HG02588 (cell line): Measurements from ENCODE around the gene SFXN5.
A peak's percentile ranks its signal among the peaks of the same experiment; 100 is the strongest.
"Not testable (repeated sequence)": the region's sequence is repeated elsewhere in the genome, so short reads cannot be mapped to it uniquely, and the experiment has no call there.

Experiments used
- ATAC-seq: cut with Tn5 transposase; IDR thresholded peaks from one replicate; pipeline ENCODE4 v1.9.1; 2021; ENCODE audit warnings: mild to moderate bottlenecking, moderate library complexity; ENCODE audit not compliant: unreplicated experiment

Gene SFXN5

GRCh38 chr2:73071360-73072128, at the start of gene SFXN5:
SFXN5 (minus strand) TSS chr2:73071712; CDS start chr2:73071705, 7 bp downstream.
- ATAC-seq, result peak; percentile 91

DNA sequence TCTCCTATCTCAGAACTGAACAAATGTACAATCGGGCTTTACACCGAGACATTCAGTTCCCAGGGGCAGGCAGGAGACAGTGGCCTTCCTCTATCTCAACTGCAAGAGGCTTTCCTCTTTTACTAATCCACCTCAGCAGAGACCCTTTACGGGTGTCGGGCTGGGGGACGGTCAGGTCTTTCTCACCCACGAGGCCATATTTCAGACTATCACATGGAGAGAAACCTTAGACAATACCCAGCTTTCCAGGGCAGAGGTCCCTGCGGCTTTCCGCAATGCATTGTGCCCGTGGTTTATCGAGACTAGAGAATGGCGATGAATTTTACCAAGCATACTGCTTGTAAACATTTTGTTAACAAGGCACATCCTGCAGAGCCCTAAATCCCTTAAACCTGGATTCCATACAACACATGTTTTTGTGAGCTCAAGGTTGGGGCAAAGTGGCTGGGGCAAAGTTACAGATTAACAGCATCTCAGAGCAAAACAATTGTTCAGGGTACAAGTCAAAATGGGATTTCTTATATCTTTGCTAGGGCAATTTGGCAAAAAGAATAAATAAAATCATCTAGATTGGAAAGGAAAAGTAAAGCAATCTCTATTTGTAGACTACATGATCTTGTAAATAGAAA, 48.2 kb upstream of the SFXN5 start:
- not testable (repeated sequence) for ATAC-seq

GRCh38 chr2:73117441-73117840, 45.9 kb upstream of the SFXN5 start:
- no peak for ATAC-seq

- no peak for ATAC-seq
Observed at GRCh38 chr2:73116182-73116960, 44.9 kb upstream of the SFXN5 start.

- no peak for ATAC-seq
Observed at GRCh38 chr2:73114273-73114867, 42.9 kb upstream of the SFXN5 start.

- peak; percentile 76 for ATAC-seq
Observed at GRCh38 chr2:73112913-73113854, 41.7 kb upstream of the SFXN5 start, which contains the start of gene RAB11FIP5. RAB11FIP5 (minus strand) TSS chr2:73112948; CDS start chr2:73112777, 171 bp downstream.

GRCh38 chr2:73112026-73112912, 40.8 kb upstream of the SFXN5 start:
- ATAC-seq, result peak; percentile 22

DNA sequence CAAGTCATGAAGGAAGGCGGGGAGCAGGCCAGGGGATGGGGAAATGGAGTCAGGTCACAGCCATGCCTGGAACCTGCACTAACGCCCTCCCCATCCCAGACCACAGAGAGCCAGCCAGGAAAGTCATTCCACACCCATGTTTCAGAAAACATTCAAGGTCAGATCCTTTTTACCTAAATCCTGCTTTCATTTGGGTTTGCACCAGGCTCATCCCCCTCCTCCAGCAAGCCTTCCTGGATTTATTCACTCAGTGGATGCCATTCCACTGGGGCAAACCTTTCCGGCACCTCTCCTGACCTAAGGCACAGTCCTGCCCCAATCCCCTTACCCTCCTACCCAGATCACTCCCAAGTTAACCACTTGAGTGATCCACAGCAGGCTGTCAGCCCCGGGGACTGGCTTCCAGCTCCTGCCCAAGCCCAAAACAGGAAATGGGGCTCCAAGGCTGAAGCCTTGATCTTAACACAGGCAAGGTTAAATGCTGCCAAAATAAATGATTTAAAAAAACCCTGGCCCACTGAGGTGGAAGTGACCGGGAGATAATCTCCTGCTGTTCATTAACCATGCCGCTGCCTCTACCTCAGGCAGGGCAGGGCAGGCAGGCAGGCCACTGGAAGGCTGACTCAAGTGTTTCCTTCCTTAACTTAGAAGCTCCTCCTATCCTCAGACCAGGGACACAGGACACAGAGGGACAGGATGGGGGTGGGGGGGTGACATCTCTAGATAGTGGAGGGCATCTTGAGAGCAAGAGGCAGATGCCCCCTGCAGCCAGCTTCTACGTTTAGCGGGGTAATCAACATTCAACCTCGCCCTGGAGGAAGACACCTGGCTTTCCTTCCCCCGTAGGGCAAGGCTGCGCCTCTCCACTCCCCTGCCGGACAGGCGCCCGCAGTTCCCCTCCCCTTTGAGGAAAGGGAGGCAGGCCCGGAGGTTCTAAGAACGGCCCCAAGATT, 39.8 kb upstream of the SFXN5 start:
- ATAC-seq, result no peak

- ATAC-seq, result no peak
Observed at GRCh38 chr2:73110168-73111072, 38.9 kb upstream of the SFXN5 start.

DNA sequence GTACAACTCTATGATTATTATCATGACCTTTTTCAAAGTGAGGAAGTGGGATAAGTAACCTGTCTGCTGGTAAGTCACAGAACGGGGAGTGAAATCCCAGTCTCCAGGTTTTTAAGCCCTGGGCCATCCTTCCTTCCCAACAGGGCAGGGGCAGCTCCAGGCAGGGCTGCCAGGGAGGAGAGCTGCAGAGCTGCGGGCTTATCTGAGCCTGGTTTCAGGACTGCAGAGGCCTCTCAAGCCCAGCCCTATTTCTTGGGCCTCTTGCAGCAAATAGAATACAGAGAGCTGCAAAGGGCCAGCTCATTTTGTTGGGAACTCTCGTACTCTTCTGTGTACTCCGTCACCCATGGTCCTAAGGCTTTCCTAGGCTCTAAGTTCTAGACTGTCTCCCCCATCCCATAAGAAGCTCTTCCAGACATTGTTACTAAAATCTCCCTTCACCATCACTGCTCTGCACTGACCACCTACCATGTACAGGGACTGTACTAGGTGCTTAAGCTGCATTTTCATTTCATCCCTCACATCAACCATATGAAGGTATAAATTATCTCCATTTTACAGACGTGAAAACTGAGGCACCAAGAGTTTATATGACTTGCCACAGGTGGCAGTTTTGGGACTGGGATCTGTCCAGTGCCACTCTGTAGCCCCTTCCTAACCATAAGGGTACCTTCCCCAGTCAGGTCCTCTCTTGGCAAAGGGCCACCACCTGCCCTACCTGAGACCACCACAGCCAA, 38.1 kb upstream of the SFXN5 start:
- ATAC-seq, result no peak

DNA sequence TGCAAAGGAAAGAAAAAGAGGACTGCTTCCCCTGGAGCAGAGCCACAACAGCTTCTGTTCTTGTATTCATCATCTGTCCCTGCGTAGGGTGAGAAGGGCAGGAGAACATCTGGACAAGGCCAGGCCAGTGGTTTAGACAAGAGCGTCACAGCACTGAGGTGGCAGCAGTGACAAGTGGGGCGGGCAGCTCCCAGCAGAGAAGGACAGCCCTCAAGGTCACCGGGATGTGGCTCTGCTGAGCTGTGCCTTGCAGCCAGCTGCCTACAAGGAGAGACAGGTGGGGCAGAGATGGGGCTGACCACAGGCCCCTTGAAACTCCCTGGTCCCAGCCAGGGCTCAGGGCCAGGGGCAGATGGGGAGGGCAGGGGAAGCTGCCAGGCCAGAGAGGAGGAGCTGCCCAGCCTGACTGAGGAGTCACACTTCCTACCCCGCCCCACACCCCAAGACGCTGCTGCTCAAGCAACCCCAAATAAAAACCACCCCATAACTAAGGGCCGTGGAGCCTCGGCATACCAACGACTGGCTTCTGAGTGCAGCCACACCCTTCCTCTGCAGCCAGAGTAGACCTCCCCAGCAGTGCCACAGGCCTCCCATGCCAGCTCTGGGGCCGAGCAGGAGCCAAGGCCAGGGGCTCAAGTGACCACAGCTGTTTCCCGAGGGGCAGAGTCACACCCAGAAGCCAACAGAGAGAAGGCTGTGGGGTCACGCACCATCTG, 35.9 kb upstream of the SFXN5 start:
- no peak for ATAC-seq

DNA sequence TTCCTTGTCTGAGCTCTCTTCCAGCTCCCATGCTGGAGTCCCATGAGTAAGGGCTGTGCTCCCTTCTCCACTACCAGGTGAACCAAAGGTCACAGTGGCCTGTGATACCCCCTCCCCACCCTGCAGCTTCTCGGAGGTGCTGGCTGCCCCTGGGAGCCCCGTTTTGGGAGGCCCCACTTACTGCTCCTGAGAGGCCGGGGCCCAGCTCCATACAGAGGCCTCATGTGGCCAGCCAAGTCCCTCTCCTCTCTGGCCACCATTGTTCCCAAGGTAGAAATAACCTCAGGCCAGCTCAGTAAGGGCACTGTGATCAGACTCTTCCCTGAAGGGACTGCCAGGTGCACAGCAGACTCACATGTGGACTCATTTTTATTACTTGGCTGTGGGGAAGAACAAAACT, 35.3 kb upstream of the SFXN5 start:
- ATAC-seq, result no peak

DNA sequence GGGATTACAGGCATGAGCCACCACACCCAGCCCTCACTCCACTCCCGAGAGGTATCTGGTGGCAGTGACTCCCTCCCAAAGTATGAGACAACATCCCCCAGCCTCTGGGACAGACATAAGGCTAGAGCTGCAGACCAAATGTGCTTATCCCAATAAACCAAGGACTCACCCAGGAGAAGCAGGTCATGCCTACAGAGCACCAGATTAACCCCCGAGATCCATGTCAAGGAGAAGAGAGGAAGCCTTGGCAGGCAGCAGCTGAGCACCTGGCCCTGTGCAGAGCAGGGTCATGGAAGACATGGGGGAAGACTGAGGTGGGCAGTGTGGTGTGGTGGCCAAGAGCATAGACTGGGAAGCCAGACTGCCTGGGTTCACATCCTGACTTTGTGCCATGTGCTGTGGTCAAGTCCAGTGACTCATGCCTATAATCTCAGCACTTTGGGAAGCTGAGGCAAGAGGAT, 34.0 kb upstream of the SFXN5 start:
- no peak for ATAC-seq

DNA sequence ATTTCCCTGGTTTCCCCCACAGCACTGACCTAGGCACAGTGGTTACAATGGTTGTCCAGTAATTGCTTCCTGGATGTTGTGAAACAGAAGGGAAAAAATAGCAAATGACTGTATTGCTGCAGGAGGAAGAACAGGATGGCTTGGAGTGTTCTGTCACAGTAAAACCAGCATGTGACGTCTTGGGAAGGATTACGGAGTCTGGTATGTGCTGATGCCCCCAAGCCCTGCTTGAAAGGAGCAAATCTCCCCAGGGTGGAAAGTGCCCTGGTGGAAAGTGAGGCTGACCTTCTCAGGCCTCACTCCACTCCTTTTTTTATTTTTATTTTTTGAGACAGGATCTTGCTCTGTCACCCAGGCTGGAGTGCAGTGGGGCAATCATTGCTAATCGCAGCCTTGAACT, 33.4 kb upstream of the SFXN5 start:
- no peak for ATAC-seq

GRCh38 chr2:73103018-73103542, 31.6 kb upstream of the SFXN5 start:
- ATAC-seq, result no peak
